HEK293 (cell line): ENCODE measurements around the gene TMEM218.

Source experiments
- CTCF ChIA-PET: fragments of 350-600 bp; formaldehyde crosslinking; extraction: SDS; loops from one replicate; lab custom pipeline; 2021; ENCODE audit warnings: antibody characterized with exemption; lab: Yijun Ruan, JAX
- POLR2A ChIA-PET: fragments of 300-600 bp; formaldehyde crosslinking; extraction: SDS; loops from one replicate; lab custom pipeline; 2020; ENCODE audit warnings: antibody characterized with exemption, inconsistent platforms; lab: Yijun Ruan, JAX
- H3K27ac ChIP-seq: fragments of 200-500 bp; sonication (Bioruptor generic); 2 replicates; pipeline ENCODE4 v1.5.1; 2014; ENCODE audit warnings: low read depth, low read length, control low read depth, inconsistent platforms; ENCODE audit errors: extremely low read depth
- H3K36me3 ChIP-seq, 2 experiments: fragments of 200-500 bp in 1 of 2; sonication (Bioruptor generic) in 1 of 2; 1 replicate in 1 of 2; 2 replicates in 1 of 2; pipeline ENCODE4 v1.5.1; 2014 to 2017; ENCODE audit warnings: inconsistent platforms in 2 of 2, low read length in 2 of 2; ENCODE audit not compliant: control insufficient read depth in 2 of 2, insufficient read depth in 1 of 2
- H3K4me1 ChIP-seq: fragments of 200-500 bp; sonication (Bioruptor generic); 2 replicates; pipeline ENCODE4 v1.5.1; 2014; ENCODE audit warnings: mild to moderate bottlenecking, low read length, inconsistent platforms; ENCODE audit not compliant: control insufficient read depth, insufficient read depth
- H3K4me3 ChIP-seq: 2 replicates; pipeline ENCODE4 v1.5.1; 2011; ENCODE audit warnings: low read depth, mild to moderate bottlenecking, control low read depth, low read length, moderate library complexity
- H3K9me3 ChIP-seq: fragments of 200-500 bp; sonication (Bioruptor generic); 2 replicates; pipeline ENCODE4 v1.5.1; 2014; ENCODE audit warnings: low read depth, low read length, inconsistent platforms; ENCODE audit not compliant: control insufficient read depth, insufficient read depth
- PRDM2 ChIP-seq: fragments of 450-650 bp; formaldehyde crosslinking; IDR thresholded peaks from 2 replicates; pipeline ENCODE4 v1.5.1; 2016; ENCODE audit warnings: missing biosample characterization, missing genetic modification characterization, borderline replicate concordance
- ZNF132 ChIP-seq: fragments of 450-650 bp; formaldehyde crosslinking; IDR thresholded peaks from 2 replicates; pipeline ENCODE4 v1.5.1; 2017; ENCODE audit warnings: missing biosample characterization, missing genetic modification characterization, borderline replicate concordance
- ZNF16 ChIP-seq: fragments of 450-650 bp; formaldehyde crosslinking; IDR thresholded peaks from 2 replicates; pipeline ENCODE4 v1.5.1; 2016; ENCODE audit warnings: low read depth, missing biosample characterization, missing genetic modification characterization
- ZNF169 ChIP-seq: fragments of 450-650 bp; formaldehyde crosslinking; IDR thresholded peaks from 2 replicates; pipeline ENCODE4 v1.5.1; 2016; ENCODE audit warnings: missing biosample characterization, missing genetic modification characterization
- ZNF174 ChIP-seq: fragments of 450-650 bp; formaldehyde crosslinking; IDR thresholded peaks from 2 replicates; pipeline ENCODE4 v1.5.0; 2017; ENCODE audit warnings: missing biosample characterization, mild to moderate bottlenecking, missing genetic modification characterization
- ZNF2 ChIP-seq: fragments of 450-650 bp; formaldehyde crosslinking; IDR thresholded peaks from 2 replicates; pipeline ENCODE4 v1.5.1; 2016; ENCODE audit warnings: missing biosample characterization, missing genetic modification characterization
- ZNF335 ChIP-seq: fragments of 450-650 bp; formaldehyde crosslinking; conservative IDR thresholded peaks from 2 replicates; pipeline ENCODE4 v1.5.1; 2016; ENCODE audit warnings: missing biosample characterization, missing genetic modification characterization
- ZNF394 ChIP-seq: fragments of 450-650 bp; formaldehyde crosslinking; IDR thresholded peaks from 2 replicates; pipeline ENCODE4 v1.5.1; 2016; ENCODE audit warnings: missing biosample characterization, missing genetic modification characterization, mild to moderate bottlenecking, moderate library complexity, borderline replicate concordance
- ZNF416 ChIP-seq: fragments of 450-650 bp; formaldehyde crosslinking; IDR thresholded peaks from 2 replicates; pipeline ENCODE4 v1.5.1; 2016; ENCODE audit warnings: missing biosample characterization, missing genetic modification characterization
- ZNF423 ChIP-seq: fragments of 450-650 bp; formaldehyde crosslinking; IDR thresholded peaks from 2 replicates; pipeline ENCODE4 v1.5.1; 2016; ENCODE audit warnings: missing biosample characterization, missing genetic modification characterization
- ZNF426 ChIP-seq: fragments of 450-650 bp; formaldehyde crosslinking; IDR thresholded peaks from 2 replicates; pipeline ENCODE4 v1.5.1; 2017; ENCODE audit warnings: missing biosample characterization, missing genetic modification characterization, mild to moderate bottlenecking, inconsistent platforms, moderate library complexity
- ZNF514 ChIP-seq: fragments of 450-650 bp; formaldehyde crosslinking; IDR thresholded peaks from 2 replicates; pipeline ENCODE4 v1.5.1; 2016; ENCODE audit warnings: missing biosample characterization, missing genetic modification characterization
- ZNF518A ChIP-seq: fragments of 450-650 bp; formaldehyde crosslinking; conservative IDR thresholded peaks from 2 replicates; pipeline ENCODE4 v1.5.1; 2016; ENCODE audit warnings: low read depth, missing biosample characterization, missing genetic modification characterization
- ZNF549 ChIP-seq: fragments of 450-650 bp; IDR thresholded peaks from 2 replicates; pipeline ENCODE4 v1.5.1; 2018; ENCODE audit warnings: missing biosample characterization, missing genetic modification characterization, mild to moderate bottlenecking, inconsistent platforms, moderate library complexity
- ZNF555 ChIP-seq: fragments of 450-650 bp; formaldehyde crosslinking; conservative IDR thresholded peaks from 2 replicates; pipeline ENCODE4 v1.5.1; 2017; ENCODE audit warnings: missing biosample characterization, mild to moderate bottlenecking, missing genetic modification characterization, inconsistent platforms
- ZNF664 ChIP-seq: fragments of 450-650 bp; formaldehyde crosslinking; IDR thresholded peaks from 2 replicates; pipeline ENCODE4 v1.5.1; 2016; ENCODE audit warnings: missing biosample characterization, missing genetic modification characterization
- ZNF701 ChIP-seq: fragments of 450-650 bp; formaldehyde crosslinking; IDR thresholded peaks from 2 replicates; pipeline ENCODE4 v1.5.1; 2016; ENCODE audit warnings: missing biosample characterization, missing genetic modification characterization
- ZNF830 ChIP-seq: fragments of 450-650 bp; IDR thresholded peaks from 2 replicates; pipeline ENCODE4 v1.5.0; 2018; ENCODE audit warnings: missing biosample characterization, missing genetic modification characterization, low read depth, mild to moderate bottlenecking, moderate library complexity
- ZXDB ChIP-seq: fragments of 450-650 bp; formaldehyde crosslinking; IDR thresholded peaks from 2 replicates; pipeline ENCODE4 v1.5.1; 2016; ENCODE audit warnings: missing biosample characterization, missing genetic modification characterization

TMEM218 gene

GRCh38 chr11:125072218-125072960, 39.0 kb downstream of the TMEM218 start:
- Histone ChIP-seq H3K36me3 (no peaks in the 10 kb centered on the region), H3K4me1 (no peaks in the 10 kb centered on the region), H3K27ac (no peak overlapping the region), H3K9me3 (no peaks in the 10 kb centered on the region), H3K4me3 (no peak overlapping the region)
- POLR2A ChIA-PET, result no interaction called here
- CTCF ChIA-PET, result interaction anchor here (0.5 to 0.9 kb wide), 2 partner anchors 18 to 266 kb away, joined by 3 read pairs; no protein-coding TSS in a partner anchor
- TF ChIP-seq ZNF830, result no peak
- TF ChIP-seq ZNF549 (tag by site-specific recombination), result no peak
- no peak for TF ChIP-seq ZNF423 (tag by site-specific recombination)
- no peak for TF ChIP-seq ZNF174 (tag by site-specific recombination)
- no peak for TF ChIP-seq ZNF335 (tag by site-specific recombination)
- no peak for TF ChIP-seq ZNF416
- TF ChIP-seq PRDM2, result no peak
- no peak for TF ChIP-seq ZNF518A (tag by site-specific recombination)
- TF ChIP-seq ZNF394 (tag by site-specific recombination), result no peak
- no peak for TF ChIP-seq ZNF664
- TF ChIP-seq ZNF169 (tag by site-specific recombination), result no peak
- TF ChIP-seq ZNF426 (tag by site-specific recombination), result no peak
- no peak for TF ChIP-seq ZNF132 (tag by site-specific recombination)
- no peak for TF ChIP-seq ZNF2
- no peak for TF ChIP-seq ZNF555 (tag by site-specific recombination)
- TF ChIP-seq ZXDB (tag by site-specific recombination), result no peak
- no peak for TF ChIP-seq ZNF16
- no peak for TF ChIP-seq ZNF701
- TF ChIP-seq ZNF514 (tag by site-specific recombination), result no peak
